HepG2 (cell line): Measurements from ENCODE around the gene TSHZ2. TPM values are rescaled to one million over a fixed set of nuclear protein-coding genes. Genes with fewer than 3 reads are reported as not detected.

Experiments used
- ATAC-seq: fragments of 200-7000 bp; cut with Tn5 transposase; 3 replicates; pipeline ENCODE4 v1.9.1; 2020; ENCODE audit warnings: mild to moderate bottlenecking, moderate library complexity
- BruUV-seq: library from RNA; stranded (reverse); fragments of 400-500 nt; replicated peaks from 2 replicates; lab custom pipeline; 2021; lab: Mats Ljungman, UMichigan
- CTCF ChIA-PET: fragments of 300-600 bp; formaldehyde crosslinking; extraction: SDS; loops from one replicate; lab custom pipeline; 2021; ENCODE audit warnings: low total read pairs, inconsistent platforms, low intra/inter-chr PET ratio; lab: Yijun Ruan, JAX
- POLR2A ChIA-PET: fragments of 350-600 bp; sonication (Branson Sonifier 250); formaldehyde crosslinking; loops from one replicate; lab custom pipeline; 2020; ENCODE audit warnings: antibody characterized with exemption, inconsistent platforms; lab: Yijun Ruan, JAX
- DNase-seq: peaks from one replicate; pipeline ENCODE4 v3.0.0-alpha.2; 2015; ENCODE audit warnings: low spot score
- FAIRE-seq: peaks from 3 replicates; lab custom pipeline; 2011; peaks lifted over from hg19 to GRCh38; lab: Jason Lieb, UNC
- H2AFZ ChIP-seq: one replicate; pipeline ENCODE4 v1.6.1; 2011; ENCODE audit warnings: low read length, inconsistent platforms
- H3K27ac ChIP-seq: fragments of 300-600 bp; 3 replicates; pipeline ENCODE4 v1.8.0; 2011; ENCODE audit warnings: mixed run types, mild to moderate bottlenecking, mixed read lengths, low read length, inconsistent platforms; ENCODE audit not compliant: insufficient read depth; ENCODE audit errors: extremely low read length
- H3K27me3 ChIP-seq, 2 experiments: fragments of 200-600 bp in 1 of 2; 2 replicates in 1 of 2; 3 replicates in 1 of 2; pipeline versions ENCODE4 v1.6.0 to v1.8.0; 2011; ENCODE audit warnings: low read length in 2 of 2, mild to moderate bottlenecking in 2 of 2, moderate library complexity in 2 of 2, inconsistent platforms in 1 of 2; ENCODE audit not compliant: insufficient read depth in 2 of 2, control insufficient read depth in 1 of 2
- H3K36me3 ChIP-seq, 2 experiments: fragments of 200-600 bp in 1 of 2; replicated peaks in 1 of 2; 2 replicates in 1 of 2; 3 replicates in 1 of 2; pipeline versions ENCODE4 v1.5.1 to v1.8.0; 2011; ENCODE audit warnings: low read length in 2 of 2, inconsistent platforms in 1 of 2; ENCODE audit not compliant: insufficient read depth in 2 of 2, control insufficient read depth in 1 of 2
- H3K4me1 ChIP-seq: 2 replicates; pipeline ENCODE4 v1.5.1; 2012; ENCODE audit warnings: low read length, inconsistent platforms; ENCODE audit not compliant: insufficient read depth
- H3K4me2 ChIP-seq: 2 replicates; pipeline ENCODE4 v1.6.0; 2011; ENCODE audit warnings: low read depth, low read length, inconsistent platforms
- H3K4me3 ChIP-seq, 3 experiments: fragments of 200-600 bp in 1 of 3; sonication (generic), shearing (Covaris generic) in 1 of 3; replicated peaks in 1 of 3; 2 replicates each; pipeline ENCODE4 v1.5.1; 2011 to 2016; ENCODE audit warnings: low read length in 3 of 3, inconsistent platforms in 2 of 3, low read depth in 2 of 3, mild to moderate bottlenecking in 2 of 3, control low read depth in 1 of 3, mixed read lengths in 1 of 3; ENCODE audit not compliant: insufficient read depth in 1 of 3
- H3K79me2 ChIP-seq: one replicate; pipeline ENCODE4 v1.6.1; 2011; ENCODE audit warnings: low read length, inconsistent platforms; ENCODE audit not compliant: insufficient read depth
- H3K9ac ChIP-seq: 2 replicates; pipeline ENCODE4 v1.6.0; 2011; ENCODE audit warnings: mild to moderate bottlenecking, low read depth, low read length, inconsistent platforms; ENCODE audit not compliant: insufficient read depth
- H3K9me3 ChIP-seq: 2 replicates; pipeline ENCODE4 v1.5.1; 2012; ENCODE audit warnings: mild to moderate bottlenecking, low read length
- H4K20me1 ChIP-seq: 2 replicates; pipeline ENCODE4 v1.6.0; 2011; ENCODE audit warnings: inconsistent platforms, mild to moderate bottlenecking, low read length, moderate library complexity; ENCODE audit not compliant: insufficient read depth
- GATAD2A ChIP-seq: IDR thresholded peaks from 2 replicates; pipeline ENCODE4 v1.6.1; 2016
- JUNB ChIP-seq: sonication (generic); formaldehyde crosslinking; IDR thresholded peaks from 2 replicates; pipeline ENCODE4 v1.8.0; 2022; ENCODE audit warnings: missing genetic modification reagents, mild to moderate bottlenecking, borderline replicate concordance
- MBD4 ChIP-seq: IDR thresholded peaks from 2 replicates; pipeline ENCODE4 v1.6.1; 2012; ENCODE audit warnings: low read length, inconsistent platforms, borderline replicate concordance
- MBNL3 ChIP-seq: fragments of 250-450 bp; sonication (Bioruptor Pico); conservative IDR thresholded peaks from 2 replicates; pipeline ENCODE4 v1.8.0; 2022; ENCODE audit warnings: mild to moderate bottlenecking, inconsistent platforms
- NCOA1 ChIP-seq: sonication (generic); formaldehyde crosslinking; IDR thresholded peaks from 2 replicates; pipeline ENCODE4 v1.9.0; 2021; ENCODE audit warnings: missing genetic modification reagents
- PCBP1 ChIP-seq: fragments of 200-400 bp; formaldehyde crosslinking; IDR thresholded peaks from 2 replicates; pipeline ENCODE4 v1.6.1; 2017; ENCODE audit warnings: mild to moderate bottlenecking, low read depth, low read length, borderline replicate concordance
- XRCC5 ChIP-seq: fragments of 200-400 bp; formaldehyde crosslinking; optimal IDR thresholded peaks from 2 replicates; pipeline ENCODE3; 2017; ENCODE audit warnings: mild to moderate bottlenecking, low read length
- ZFP41 ChIP-seq: sonication (generic); formaldehyde crosslinking; IDR thresholded peaks from 2 replicates; pipeline ENCODE4 v1.4.0; 2020; ENCODE audit warnings: mild to moderate bottlenecking, missing genetic modification reagents, borderline replicate concordance
- ZNF282 ChIP-seq: fragments of 450-650 bp; IDR thresholded peaks from 2 replicates; pipeline ENCODE4 v1.6.1; 2018; ENCODE audit not compliant: partially characterized antibody
- ZNF350 ChIP-seq: sonication (generic); formaldehyde crosslinking; IDR thresholded peaks from 2 replicates; pipeline ENCODE4 v1.4.0; 2020; ENCODE audit warnings: mild to moderate bottlenecking, low read depth, missing genetic modification reagents, borderline replicate concordance
- ZNF460 ChIP-seq: sonication (generic); formaldehyde crosslinking; IDR thresholded peaks from 2 replicates; pipeline ENCODE4 v1.5.1; 2020; ENCODE audit warnings: missing genetic modification reagents, mild to moderate bottlenecking, borderline replicate concordance
- ZNF598 ChIP-seq: sonication (generic); formaldehyde crosslinking; IDR thresholded peaks from 2 replicates; pipeline ENCODE4 v1.5.1; 2020; ENCODE audit warnings: mild to moderate bottlenecking, missing genetic modification reagents, borderline replicate concordance
- ZNF672 ChIP-seq: sonication (generic); formaldehyde crosslinking; IDR thresholded peaks from 2 replicates; pipeline ENCODE4 v1.8.1; 2022; ENCODE audit warnings: missing genetic modification reagents
- ZSCAN21 ChIP-seq: sonication (generic); formaldehyde crosslinking; IDR thresholded peaks from 2 replicates; pipeline ENCODE4 v1.8.0; 2022; ENCODE audit warnings: mild to moderate bottlenecking, missing genetic modification reagents, moderate library complexity, borderline replicate concordance
- WGBS: methylation state at CpG from one replicate; pipeline ENCODE4 v1.1.6; 2017; ENCODE audit warnings: low lambda C conversion rate; 5-methylcytosine and 5-hydroxymethylcytosine counted together
- in situ Hi-C: cut with HindIII; loops from 2 replicates; pipeline ENCODE4 v1.10.0; 2017; ENCODE audit warnings: low pct_unique_long_range_greater_than_20kb; ENCODE audit not compliant: extremely low pct_ligation_motif_present
- intact Hi-C: fragments of 100-400 bp; cut with micrococcal nuclease; formaldehyde crosslinking; loops from one replicate; pipeline ENCODE4 v1.10.0; 2022; ENCODE audit not compliant: unreplicated experiment
- polyA plus RNA-seq, 8 experiments: library from polyadenylated mRNA; depleted of rRNA in 3 of 8; stranded (reverse) in 7 of 8; unstranded in 1 of 8; fragments of >200 nt; fragmentation: Illumina TruSeq in 4 of 8; extraction: Trizol in 4 of 8; gene quantifications; 2 replicates each; pipeline versions ENCODE4 v1.2.1 to v1.2.3, GENCODE V29; 2011 to 2016; ENCODE audit warnings: low read depth in 4 of 8, missing spikeins in 1 of 8, mixed read lengths in 1 of 8; ENCODE audit not compliant: insufficient read depth in 1 of 8
- total RNA-seq, 5 experiments: library from RNA; depleted of rRNA; stranded (reverse); fragments of >200 nt; fragmentation: Illumina TruSeq; extraction: Trizol; gene quantifications; 2 replicates each; pipeline ENCODE4 v1.2.3, GENCODE V29; 2016; ENCODE audit warnings: low read depth in 1 of 5
- TF ChIP-seq, protein P1 (sequence below): sonication (generic); formaldehyde crosslinking; IDR thresholded peaks from 2 replicates; pipeline ENCODE4 v1.8.0; 2023; ENCODE audit warnings: mild to moderate bottlenecking, missing genetic modification reagents
- TF ChIP-seq, protein P2 (sequence below): IDR thresholded peaks from 2 replicates; pipeline ENCODE4 v1.6.1; 2016; ENCODE audit warnings: low read depth

TSHZ2 gene
- total and polyA plus RNA-seq, 2 of the 13 experiments (the other 11 are each of a cell fraction or from before 2014, with no cell fraction given): 0.01 TPM; not detected in 1

DNA sequence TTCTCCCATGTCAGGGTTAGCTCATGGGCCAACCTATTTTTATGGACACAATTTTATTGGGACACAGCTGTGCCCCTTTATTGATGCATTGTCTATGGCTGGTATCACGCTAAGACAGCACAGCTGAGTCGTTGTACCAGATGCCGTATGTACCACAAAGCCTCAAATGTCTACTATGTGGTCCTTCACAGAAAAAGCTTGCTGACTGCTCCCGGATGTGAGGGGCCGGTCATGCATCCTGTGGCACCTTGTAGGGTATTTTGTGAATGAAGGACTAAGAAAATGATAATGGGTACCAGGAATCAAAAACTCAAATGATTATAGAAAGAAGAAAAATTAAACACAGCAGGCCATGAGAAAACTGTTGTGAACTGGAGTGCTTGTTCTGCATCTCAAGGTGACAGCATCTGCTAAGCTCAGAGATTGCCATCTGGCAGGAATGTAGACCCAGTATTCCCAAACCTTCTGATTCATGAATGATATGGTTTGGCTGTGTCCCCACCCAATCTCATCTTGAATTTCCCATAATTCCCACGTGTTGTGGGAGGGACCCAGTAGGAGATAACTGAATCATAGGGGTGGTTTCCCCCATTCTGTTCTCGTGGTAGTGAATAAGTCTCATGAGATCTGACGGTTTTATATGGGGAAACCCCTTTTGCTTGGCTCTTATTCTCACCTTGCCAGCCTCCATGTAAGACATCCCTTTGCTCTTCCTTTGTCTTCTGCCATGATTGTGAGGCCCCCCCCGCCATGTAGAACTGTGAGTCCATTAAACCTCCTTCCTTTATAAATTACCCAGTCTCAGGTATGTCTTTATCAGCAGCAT, 248.5 kb downstream of the TSHZ2 start:
- no TSS peak for BruUV-seq
- Histone ChIP-seq H3K9me3 (no peaks in the 10 kb centered on the region), H3K4me3 (no peak overlapping the region), H3K27me3 (peaks cover 0 to 11% of the 10 kb centered on the region in 2 experiments; a peak in 2 of 5 replicates), H3K9ac (no peak overlapping the region), H3K79me2 (no peaks in the 10 kb centered on the region), H2AFZ (no peak overlapping the region), H3K27ac (no peak overlapping the region), H3K4me1 (no peaks in the 10 kb centered on the region), H3K36me3 (no peaks in the 10 kb centered on the region), H3K4me2 (no peak overlapping the region), H4K20me1 (no peaks in the 10 kb centered on the region)
- FAIRE-seq (no peak), DNase-seq (no peak), ATAC-seq (no peak)
- intact Hi-C loops (no loop called here), in situ Hi-C loops (loop anchor here (25.0 kb wide), 1 partner anchor 317 kb away; no protein-coding TSS in a partner anchor)
- WGBS: 26% methylated on average over 9 of the region's 9 CpGs
- POLR2A ChIA-PET: no interaction called here
- TF ChIP-seq ZFP41 (no peak), ZSCAN21 (CRISPR knock-in tag) (no peak), ZNF598 (CRISPR knock-in tag) (no peak), ZNF350 (CRISPR knock-in tag) (no peak), XRCC5 (no peak), MBD4 (no peak), ZNF672 (no peak), JUNB (no peak), MBNL3 (CRISPR knock-in tag) (no peak), ZNF282 (no peak), NCOA1 (CRISPR knock-in tag) (no peak), GATAD2A (CRISPR knock-in tag) (no peak), PCBP1 (no peak), ZNF460 (CRISPR knock-in tag) (no peak)
- TF ChIP-seq, protein P1, sequence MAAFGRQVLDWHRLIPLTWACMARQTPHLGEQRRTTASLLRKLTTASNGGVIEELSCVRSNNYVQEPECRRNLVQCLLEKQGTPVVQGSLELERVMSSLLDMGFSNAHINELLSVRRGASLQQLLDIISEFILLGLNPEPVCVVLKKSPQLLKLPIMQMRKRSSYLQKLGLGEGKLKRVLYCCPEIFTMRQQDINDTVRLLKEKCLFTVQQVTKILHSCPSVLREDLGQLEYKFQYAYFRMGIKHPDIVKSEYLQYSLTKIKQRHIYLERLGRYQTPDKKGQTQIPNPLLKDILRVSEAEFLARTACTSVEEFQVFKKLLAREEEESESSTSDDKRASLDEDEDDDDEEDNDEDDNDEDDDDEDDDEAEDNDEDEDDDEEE (CRISPR knock-in tag): no peak
- TF ChIP-seq, protein P2, sequence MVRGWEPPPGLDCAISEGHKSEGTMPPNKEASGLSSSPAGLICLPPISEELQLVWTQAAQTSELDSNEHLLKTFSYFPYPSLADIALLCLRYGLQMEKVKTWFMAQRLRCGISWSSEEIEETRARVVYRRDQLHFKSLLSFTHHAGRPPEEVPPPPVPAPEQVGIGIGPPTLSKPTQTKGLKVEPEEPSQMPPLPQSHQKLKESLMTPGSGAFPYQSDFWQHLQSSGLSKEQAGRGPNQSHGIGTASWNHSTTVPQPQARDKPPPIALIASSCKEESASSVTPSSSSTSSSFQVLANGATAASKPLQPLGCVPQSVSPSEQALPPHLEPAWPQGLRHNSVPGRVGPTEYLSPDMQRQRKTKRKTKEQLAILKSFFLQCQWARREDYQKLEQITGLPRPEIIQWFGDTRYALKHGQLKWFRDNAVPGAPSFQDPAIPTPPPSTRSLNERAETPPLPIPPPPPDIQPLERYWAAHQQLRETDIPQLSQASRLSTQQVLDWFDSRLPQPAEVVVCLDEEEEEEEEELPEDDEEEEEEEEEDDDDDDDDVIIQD (CRISPR knock-in tag): no peak
- CTCF ChIA-PET: no interaction called here
